Neural cell (in vitro differentiated cells): ENCODE data around the gene P2RX6. TPM values are rescaled to one million over a fixed set of nuclear protein-coding genes. Genes with fewer than 3 reads are reported as not detected.

Experiments used
- H2AFZ ChIP-seq: fragments of 200-600, 300-800 bp; sonication (generic), shearing (Covaris generic); 2 replicates; pipeline ENCODE4 v1.6.0; 2014; ENCODE audit warnings: low read depth, mild to moderate bottlenecking, antibody characterized with exemption, low read length, moderate library complexity
- H3F3A ChIP-seq: fragments of 200-600 bp; shearing (Covaris generic); 2 replicates; pipeline ENCODE4 v1.6.1; 2016; ENCODE audit warnings: mild to moderate bottlenecking, moderate library complexity, mixed read lengths, antibody characterized with exemption, low read length; ENCODE audit not compliant: insufficient read depth, poor library complexity, severe bottlenecking
- H3K27ac ChIP-seq: fragments of 200-600, 300-800 bp; sonication (generic), shearing (Covaris generic); 2 replicates; pipeline ENCODE4 v1.5.1; 2014; ENCODE audit warnings: mild to moderate bottlenecking, low read length, moderate library complexity
- H3K27me3 ChIP-seq: fragments of 300-800, 200-600 bp; sonication (generic), shearing (Covaris generic); 2 replicates; pipeline ENCODE4 v1.6.0; 2014; ENCODE audit warnings: mild to moderate bottlenecking, low read depth, low read length, moderate library complexity; ENCODE audit not compliant: insufficient read depth
- H3K36me3 ChIP-seq: fragments of 300-800, 200-600 bp; sonication (generic), shearing (Covaris generic); 2 replicates; pipeline ENCODE4 v1.5.1; 2014; ENCODE audit warnings: mild to moderate bottlenecking, antibody characterized with exemption, low read length, moderate library complexity; ENCODE audit not compliant: insufficient read depth
- H3K4me2 ChIP-seq: fragments of 300-800, 200-600 bp; sonication (generic), shearing (Covaris generic); 2 replicates; pipeline ENCODE4 v1.6.0; 2014; ENCODE audit warnings: mild to moderate bottlenecking, low read length
- H3K4me3 ChIP-seq: fragments of 300-800, 200-600 bp; sonication (generic), shearing (Covaris generic); 2 replicates; pipeline ENCODE4 v1.5.1; 2014; ENCODE audit warnings: mild to moderate bottlenecking, low read length, moderate library complexity
- H3K79me2 ChIP-seq: fragments of 200-600 bp; shearing (Covaris generic); replicated peaks from 2 replicates; pipeline ENCODE4 v1.6.0; 2014; ENCODE audit warnings: mild to moderate bottlenecking, low read length, moderate library complexity; ENCODE audit not compliant: insufficient read depth
- H3K9ac ChIP-seq: fragments of 300-800, 200-600 bp; sonication (generic), shearing (Covaris generic); 2 replicates; pipeline ENCODE4 v1.6.1; 2016; ENCODE audit warnings: mild to moderate bottlenecking, low read length, mixed read lengths
- H3K9me2 ChIP-seq: fragments of 200-600 bp; shearing (Covaris generic); 2 replicates; pipeline ENCODE4 v1.6.1; 2016; ENCODE audit warnings: mild to moderate bottlenecking, low read length, mixed read lengths; ENCODE audit not compliant: insufficient read depth
- H3K9me3 ChIP-seq: fragments of 200-600, 300-800 bp; sonication (generic), shearing (Covaris generic); 2 replicates; pipeline ENCODE4 v1.6.1; 2016; ENCODE audit warnings: mild to moderate bottlenecking, mixed run types, low read length, moderate library complexity, mixed read lengths
- H4K20me1 ChIP-seq: fragments of 200-600 bp; shearing (Covaris generic); 2 replicates; pipeline ENCODE4 v1.6.1; 2016; ENCODE audit warnings: mild to moderate bottlenecking, mixed run types; ENCODE audit not compliant: insufficient read depth
- EP300 ChIP-seq: fragments of 450-650 bp; conservative IDR thresholded peaks from 2 replicates; pipeline ENCODE4 v1.6.1; 2014; ENCODE audit warnings: antibody characterized with exemption, mild to moderate bottlenecking, moderate library complexity; ENCODE audit not compliant: poor library complexity, severe bottlenecking
- EZH2 ChIP-seq: fragments of 200-600, 300-800 bp; shearing (Covaris generic), sonication (generic); IDR thresholded peaks from 2 replicates; pipeline ENCODE4 v1.6.1; 2014; ENCODE audit warnings: antibody characterized with exemption, low read length, borderline replicate concordance, mild to moderate bottlenecking; ENCODE audit not compliant: insufficient read depth, poor library complexity, severe bottlenecking
- MXI1 ChIP-seq: fragments of 450-650 bp; conservative IDR thresholded peaks from 2 replicates; pipeline ENCODE4 v1.6.1; 2014; ENCODE audit warnings: antibody characterized with exemption, mild to moderate bottlenecking; ENCODE audit not compliant: poor library complexity, severe bottlenecking
- POLR2AphosphoS5 ChIP-seq: IDR thresholded peaks from 2 replicates; pipeline ENCODE4 v1.6.1; 2012
- RAD21 ChIP-seq: fragments of 450-650 bp; conservative IDR thresholded peaks from 2 replicates; pipeline ENCODE4 v1.6.1; 2014; ENCODE audit warnings: antibody characterized with exemption, mild to moderate bottlenecking, moderate library complexity
- SMC3 ChIP-seq: fragments of 450-650 bp; conservative IDR thresholded peaks from 2 replicates; pipeline ENCODE4 v1.6.1; 2014; ENCODE audit warnings: antibody characterized with exemption, mild to moderate bottlenecking, moderate library complexity; ENCODE audit not compliant: poor library complexity
- TAF1 ChIP-seq: IDR thresholded peaks from 2 replicates; pipeline ENCODE4 v1.6.1; 2012; ENCODE audit warnings: low read depth
- polyA plus RNA-seq: library from polyadenylated mRNA; depleted of rRNA; stranded (reverse); fragments of >200 nt; gene quantifications from 2 replicates; pipeline ENCODE4 v1.2.3, GENCODE V29; 2014
- TF ChIP-seq, protein P1 (sequence below): IDR thresholded peaks from 2 replicates; pipeline ENCODE4 v1.6.1; 2012; ENCODE audit warnings: borderline replicate concordance
- TF ChIP-seq, protein P2 (sequence below): fragments of 450-650 bp; IDR thresholded peaks from 2 replicates; pipeline ENCODE4 v1.5.1; 2014; ENCODE audit warnings: antibody characterized with exemption, mild to moderate bottlenecking, moderate library complexity; ENCODE audit not compliant: poor library complexity, severe bottlenecking

Gene P2RX6
- polyA plus RNA-seq, 1 donor from 2014 or later = 0.17 TPM

DNA sequence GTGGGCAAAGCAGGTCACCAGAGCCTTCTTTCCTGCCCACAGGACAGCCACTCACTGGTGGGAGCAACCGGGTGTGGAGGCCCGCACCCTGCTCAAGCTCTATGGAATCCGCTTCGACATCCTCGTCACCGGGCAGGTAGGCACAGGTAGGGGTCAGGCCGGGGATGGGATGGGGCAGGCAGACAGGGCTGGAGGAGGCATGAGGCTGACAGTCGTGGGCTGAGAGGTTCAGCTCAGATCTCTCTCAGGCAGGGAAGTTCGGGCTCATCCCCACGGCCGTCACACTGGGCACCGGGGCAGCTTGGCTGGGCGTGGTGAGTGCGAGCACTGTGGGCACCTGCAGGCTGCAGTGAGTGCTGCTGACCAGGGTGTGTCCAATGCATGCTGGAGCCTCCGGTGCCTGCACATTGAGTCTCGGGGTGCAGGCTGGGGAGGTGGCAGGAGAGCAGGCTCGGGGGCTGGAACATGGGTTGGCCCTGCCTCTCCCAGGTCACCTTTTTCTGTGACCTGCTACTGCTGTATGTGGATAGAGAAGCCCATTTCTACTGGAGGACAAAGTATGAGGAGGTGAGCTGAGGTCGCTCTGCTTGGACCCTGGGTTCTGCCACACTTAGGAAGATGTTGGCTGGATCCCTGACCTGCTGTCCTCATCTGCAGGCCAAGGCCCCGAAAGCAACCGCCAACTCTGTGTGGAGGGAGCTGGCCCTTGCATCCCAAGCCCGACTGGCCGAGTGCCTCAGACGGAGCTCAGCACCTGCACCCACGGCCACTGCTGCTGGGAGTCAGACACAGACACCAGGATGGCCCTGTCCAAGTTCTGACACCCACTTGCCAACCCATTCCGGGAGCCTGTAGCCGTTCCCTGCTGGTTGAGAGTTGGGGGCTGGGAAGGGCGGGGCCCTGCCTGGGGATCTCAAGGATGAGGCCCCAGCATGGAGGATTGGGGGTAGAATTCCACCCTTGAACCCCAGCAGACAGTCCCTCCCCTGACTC lies 11.1 kb downstream of the P2RX6 start:
- H3K79me2 ChIP-seq = no peaks in the 10 kb centered on the region
- H3K27me3 ChIP-seq = no peaks in the 10 kb centered on the region
- H4K20me1 ChIP-seq = no peaks in the 10 kb centered on the region
- H3K4me3 ChIP-seq = no peak overlapping the region
- no peak overlapping the region for H3K9ac ChIP-seq
- H3F3A ChIP-seq = no peaks in the 10 kb centered on the region
- H2AFZ ChIP-seq = no peak overlapping the region
- TF ChIP-seq SMC3 = no peak
- TF ChIP-seq EZH2 = no peak
- TF ChIP-seq, protein P1, sequence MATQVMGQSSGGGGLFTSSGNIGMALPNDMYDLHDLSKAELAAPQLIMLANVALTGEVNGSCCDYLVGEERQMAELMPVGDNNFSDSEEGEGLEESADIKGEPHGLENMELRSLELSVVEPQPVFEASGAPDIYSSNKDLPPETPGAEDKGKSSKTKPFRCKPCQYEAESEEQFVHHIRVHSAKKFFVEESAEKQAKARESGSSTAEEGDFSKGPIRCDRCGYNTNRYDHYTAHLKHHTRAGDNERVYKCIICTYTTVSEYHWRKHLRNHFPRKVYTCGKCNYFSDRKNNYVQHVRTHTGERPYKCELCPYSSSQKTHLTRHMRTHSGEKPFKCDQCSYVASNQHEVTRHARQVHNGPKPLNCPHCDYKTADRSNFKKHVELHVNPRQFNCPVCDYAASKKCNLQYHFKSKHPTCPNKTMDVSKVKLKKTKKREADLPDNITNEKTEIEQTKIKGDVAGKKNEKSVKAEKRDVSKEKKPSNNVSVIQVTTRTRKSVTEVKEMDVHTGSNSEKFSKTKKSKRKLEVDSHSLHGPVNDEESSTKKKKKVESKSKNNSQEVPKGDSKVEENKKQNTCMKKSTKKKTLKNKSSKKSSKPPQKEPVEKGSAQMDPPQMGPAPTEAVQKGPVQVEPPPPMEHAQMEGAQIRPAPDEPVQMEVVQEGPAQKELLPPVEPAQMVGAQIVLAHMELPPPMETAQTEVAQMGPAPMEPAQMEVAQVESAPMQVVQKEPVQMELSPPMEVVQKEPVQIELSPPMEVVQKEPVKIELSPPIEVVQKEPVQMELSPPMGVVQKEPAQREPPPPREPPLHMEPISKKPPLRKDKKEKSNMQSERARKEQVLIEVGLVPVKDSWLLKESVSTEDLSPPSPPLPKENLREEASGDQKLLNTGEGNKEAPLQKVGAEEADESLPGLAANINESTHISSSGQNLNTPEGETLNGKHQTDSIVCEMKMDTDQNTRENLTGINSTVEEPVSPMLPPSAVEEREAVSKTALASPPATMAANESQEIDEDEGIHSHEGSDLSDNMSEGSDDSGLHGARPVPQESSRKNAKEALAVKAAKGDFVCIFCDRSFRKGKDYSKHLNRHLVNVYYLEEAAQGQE = no peak
- TF ChIP-seq, protein P2, sequence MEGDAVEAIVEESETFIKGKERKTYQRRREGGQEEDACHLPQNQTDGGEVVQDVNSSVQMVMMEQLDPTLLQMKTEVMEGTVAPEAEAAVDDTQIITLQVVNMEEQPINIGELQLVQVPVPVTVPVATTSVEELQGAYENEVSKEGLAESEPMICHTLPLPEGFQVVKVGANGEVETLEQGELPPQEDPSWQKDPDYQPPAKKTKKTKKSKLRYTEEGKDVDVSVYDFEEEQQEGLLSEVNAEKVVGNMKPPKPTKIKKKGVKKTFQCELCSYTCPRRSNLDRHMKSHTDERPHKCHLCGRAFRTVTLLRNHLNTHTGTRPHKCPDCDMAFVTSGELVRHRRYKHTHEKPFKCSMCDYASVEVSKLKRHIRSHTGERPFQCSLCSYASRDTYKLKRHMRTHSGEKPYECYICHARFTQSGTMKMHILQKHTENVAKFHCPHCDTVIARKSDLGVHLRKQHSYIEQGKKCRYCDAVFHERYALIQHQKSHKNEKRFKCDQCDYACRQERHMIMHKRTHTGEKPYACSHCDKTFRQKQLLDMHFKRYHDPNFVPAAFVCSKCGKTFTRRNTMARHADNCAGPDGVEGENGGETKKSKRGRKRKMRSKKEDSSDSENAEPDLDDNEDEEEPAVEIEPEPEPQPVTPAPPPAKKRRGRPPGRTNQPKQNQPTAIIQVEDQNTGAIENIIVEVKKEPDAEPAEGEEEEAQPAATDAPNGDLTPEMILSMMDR = no peak
- no peak for TF ChIP-seq MXI1
- no peak for TF ChIP-seq POLR2AphosphoS5
- no peak for TF ChIP-seq TAF1
- TF ChIP-seq RAD21 = no peak
- TF ChIP-seq EP300 = no peak
- H3K9me3 ChIP-seq = no peaks in the 10 kb centered on the region
- H3K27ac ChIP-seq = no peak overlapping the region
- no peak overlapping the region for H3K4me2 ChIP-seq
- H3K36me3 ChIP-seq = no peaks in the 10 kb centered on the region
- no peaks in the 10 kb centered on the region for H3K9me2 ChIP-seq

DNA sequence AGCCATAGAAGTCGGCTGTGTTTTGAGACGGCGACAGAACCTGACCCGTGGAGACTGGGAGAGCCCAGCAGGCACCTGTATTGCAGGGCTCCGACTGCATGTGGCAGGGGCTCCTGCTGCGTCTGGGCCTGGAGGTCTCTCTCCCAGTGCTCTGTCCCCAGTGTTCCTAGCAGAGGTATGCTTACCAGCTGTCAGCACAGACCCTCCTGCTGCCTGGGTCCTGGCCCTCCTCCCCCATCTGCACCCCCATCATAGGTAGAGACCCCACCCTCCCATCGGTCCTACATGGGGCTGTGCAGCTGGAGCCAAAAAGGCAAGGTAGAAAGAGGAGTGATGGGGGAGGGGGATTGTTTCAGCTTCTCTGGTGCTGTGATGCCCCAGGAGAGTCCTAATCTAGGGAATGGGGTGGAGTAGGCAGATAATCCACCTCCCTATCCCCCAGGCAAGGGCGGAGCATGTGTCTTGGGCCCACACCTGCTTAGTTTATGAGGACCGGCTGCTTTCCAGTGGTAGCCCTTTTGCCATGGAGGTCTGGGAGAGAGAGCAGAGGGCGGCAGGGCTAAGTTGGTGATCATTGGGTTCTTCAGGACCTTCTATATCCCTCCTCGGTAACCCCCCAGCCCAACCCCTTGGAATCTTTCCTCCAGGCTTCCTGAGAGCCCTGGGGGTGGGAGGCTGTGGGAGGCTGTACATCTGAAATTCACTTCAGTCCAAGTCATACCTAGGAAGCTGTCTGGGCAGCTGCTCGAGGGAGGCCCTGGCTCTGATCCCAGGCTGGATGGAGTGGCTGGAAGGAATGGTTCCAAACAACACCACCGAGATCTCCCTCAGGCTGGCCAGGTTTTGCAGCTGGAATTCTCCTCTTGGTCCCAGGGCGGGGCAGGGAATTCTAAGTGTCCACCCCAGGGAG lies 12.1 kb downstream of the P2RX6 start:
- Histone ChIP-seq H3K4me2 (no peak overlapping the region), H3K9ac (no peak overlapping the region)

More for the DNA sequence above, 12.1 kb downstream of the P2RX6 start:
- no peaks in the 10 kb centered on the region for H3K36me3 ChIP-seq
- no peak overlapping the region for H2AFZ ChIP-seq
- no peaks in the 10 kb centered on the region for H3K9me3 ChIP-seq
- no peak overlapping the region for H3K4me3 ChIP-seq
- no peaks in the 10 kb centered on the region for H4K20me1 ChIP-seq
- H3K79me2 ChIP-seq = no peaks in the 10 kb centered on the region
- no peaks in the 10 kb centered on the region for H3F3A ChIP-seq
- TF ChIP-seq POLR2AphosphoS5 (no peak), EZH2 (no peak)
- no peak overlapping the region for H3K27ac ChIP-seq
- H3K27me3 ChIP-seq = peaks cover 3% of the 10 kb centered on the region
- no peaks in the 10 kb centered on the region for H3K9me2 ChIP-seq
